Stimulated activated CD4-positive, alpha-beta T cell treated with anti-CD3 and anti-CD28 coated beads, Interleukin-12 subunit alpha, Interleukin-12 subunit beta, amount 100 ng/mL, for 48 hours (primary cell): ENCODE measurements around the gene TAC3.
"Not testable (repeated sequence)": the region's sequence is repeated elsewhere in the genome, so short reads cannot be mapped to it uniquely, and the experiment has no call there.

Source experiments
- DNase-seq, 3 donors: peaks; one replicate each; pipeline ENCODE4 v3.0.0-alpha.2; 2020; ENCODE audit warnings: low read depth in 2 of 3, low spot score in 1 of 3

The TAC3 gene

DNA sequence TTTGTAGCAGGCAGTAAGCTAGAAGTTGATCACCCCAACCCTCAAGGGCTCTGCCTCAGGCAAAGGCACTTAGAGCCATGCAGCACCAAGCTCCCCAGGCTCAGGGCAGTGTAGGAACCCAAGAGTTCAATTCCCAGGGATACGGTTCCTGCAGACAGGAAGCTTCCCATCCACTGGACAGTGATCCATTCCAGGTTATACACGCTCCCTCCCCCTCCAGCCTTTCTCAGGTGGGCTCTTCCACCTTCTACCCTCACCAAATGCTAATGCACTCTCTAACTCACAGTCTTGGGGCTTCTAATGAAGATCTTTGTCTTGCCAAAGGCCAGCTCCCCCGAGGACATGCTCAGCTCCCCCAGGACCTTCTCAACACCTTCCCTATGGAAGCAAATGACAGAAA, 20.9 kb upstream of the TAC3 start:
- no peak for DNase-seq

DNA sequence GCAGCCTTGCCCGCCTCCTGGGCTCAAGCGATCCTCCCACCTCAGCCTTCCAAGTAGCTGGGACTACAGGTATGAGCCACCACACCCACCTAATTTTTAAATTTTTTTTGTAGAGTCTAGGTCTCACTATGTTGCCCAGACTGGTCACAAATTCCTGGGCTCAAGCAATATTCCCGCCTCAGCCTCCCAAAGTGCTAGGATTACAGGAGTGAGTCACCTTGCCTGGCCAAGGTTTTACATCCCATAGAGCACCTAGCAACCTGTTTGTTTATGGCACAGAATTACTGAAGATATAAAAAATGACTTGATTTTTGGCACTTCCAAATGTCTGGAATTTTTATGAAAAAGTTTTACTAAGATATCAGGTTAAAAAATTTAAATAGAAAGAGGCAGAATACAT, 17.1 kb upstream of the TAC3 start:
- DNase-seq = no peak

DNA sequence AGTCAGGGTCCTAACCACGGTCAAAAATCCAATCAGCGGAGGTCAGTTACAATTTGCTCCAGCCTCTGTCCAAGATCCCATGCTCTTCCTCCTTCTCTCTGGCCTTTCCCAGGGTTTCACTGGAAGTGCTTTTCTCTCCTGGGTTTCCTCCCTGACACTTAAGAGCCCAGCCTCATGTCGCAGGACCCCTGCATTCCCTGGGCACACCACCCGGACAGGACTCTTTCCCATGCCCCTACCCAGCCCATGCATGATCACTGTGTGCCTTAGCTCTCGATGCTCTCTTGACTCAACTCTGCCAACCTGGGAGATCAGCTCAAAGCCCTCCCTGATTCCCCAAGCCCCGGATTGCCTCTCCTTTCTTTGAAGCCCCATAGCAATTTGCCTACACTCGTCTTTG, 15.5 kb upstream of the TAC3 start:
- DNase-seq = no peak

DNA sequence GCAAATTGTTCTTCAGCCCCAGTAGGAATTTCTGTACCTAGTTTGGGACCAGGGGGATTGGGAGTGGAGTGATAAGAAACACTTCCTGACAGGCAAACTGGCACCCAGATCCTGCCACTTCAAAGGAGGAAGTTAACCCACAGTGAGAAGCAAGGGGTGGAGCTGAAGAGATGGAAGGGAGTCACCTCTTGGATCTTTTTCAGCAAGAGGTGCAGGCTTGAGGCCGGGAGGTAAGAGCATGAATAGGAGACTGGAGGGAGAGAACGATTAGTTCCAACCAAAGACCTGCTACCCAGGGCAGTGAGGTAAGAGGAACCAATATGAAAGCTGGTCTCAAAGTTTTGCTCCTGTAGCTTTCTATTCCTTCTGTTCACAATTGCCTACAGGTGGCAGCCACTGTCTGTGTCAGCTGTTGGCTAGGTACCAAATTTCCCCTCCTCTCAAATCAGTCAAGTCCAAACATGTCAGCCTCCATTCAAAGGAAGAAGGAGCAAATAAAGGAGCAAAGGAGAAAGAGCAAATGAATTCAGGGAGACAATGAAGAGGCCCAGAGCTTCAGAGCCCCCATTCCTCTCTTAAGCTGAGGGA, 14.9 kb upstream of the TAC3 start:
- DNase-seq = no peak

DNA sequence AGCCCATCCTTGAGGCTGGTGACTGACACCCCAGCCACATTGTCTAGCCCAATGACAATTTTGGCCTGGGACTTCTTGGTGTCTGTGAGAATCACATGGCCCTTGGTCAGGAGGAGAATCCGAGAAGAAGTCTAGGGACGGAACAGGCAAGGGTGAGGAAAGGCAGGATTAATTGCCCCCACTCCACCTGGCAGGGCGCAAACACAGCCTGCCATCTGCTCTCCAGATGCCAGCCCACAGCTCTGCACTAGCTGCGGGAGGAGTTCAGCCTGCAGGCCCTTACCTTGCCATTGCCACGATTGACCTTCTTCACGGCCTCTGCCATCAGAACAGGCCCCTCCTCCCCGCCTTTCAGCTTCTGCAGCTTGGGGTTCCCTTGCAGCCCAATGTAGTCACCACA, 13.1 kb upstream of the TAC3 start:
- no peak for DNase-seq

DNA sequence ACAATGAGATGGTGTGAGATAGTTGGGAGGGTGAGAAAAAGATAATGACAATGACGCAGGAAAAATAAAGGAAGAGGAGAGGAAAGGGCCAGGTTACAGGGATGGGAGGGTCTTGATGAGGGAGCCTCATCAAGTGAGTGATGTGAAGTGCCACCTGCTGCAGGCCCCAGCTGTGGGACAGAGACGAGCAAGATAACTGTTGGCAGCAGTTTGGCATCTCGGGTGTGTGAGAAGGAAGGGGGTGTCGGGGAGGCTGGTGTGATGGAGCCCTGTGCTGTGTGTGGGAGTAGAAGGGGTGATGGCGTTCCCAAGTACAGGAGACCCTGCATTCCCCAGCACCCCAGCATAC, 11.4 kb upstream of the TAC3 start:
- DNase-seq = no peak

DNA sequence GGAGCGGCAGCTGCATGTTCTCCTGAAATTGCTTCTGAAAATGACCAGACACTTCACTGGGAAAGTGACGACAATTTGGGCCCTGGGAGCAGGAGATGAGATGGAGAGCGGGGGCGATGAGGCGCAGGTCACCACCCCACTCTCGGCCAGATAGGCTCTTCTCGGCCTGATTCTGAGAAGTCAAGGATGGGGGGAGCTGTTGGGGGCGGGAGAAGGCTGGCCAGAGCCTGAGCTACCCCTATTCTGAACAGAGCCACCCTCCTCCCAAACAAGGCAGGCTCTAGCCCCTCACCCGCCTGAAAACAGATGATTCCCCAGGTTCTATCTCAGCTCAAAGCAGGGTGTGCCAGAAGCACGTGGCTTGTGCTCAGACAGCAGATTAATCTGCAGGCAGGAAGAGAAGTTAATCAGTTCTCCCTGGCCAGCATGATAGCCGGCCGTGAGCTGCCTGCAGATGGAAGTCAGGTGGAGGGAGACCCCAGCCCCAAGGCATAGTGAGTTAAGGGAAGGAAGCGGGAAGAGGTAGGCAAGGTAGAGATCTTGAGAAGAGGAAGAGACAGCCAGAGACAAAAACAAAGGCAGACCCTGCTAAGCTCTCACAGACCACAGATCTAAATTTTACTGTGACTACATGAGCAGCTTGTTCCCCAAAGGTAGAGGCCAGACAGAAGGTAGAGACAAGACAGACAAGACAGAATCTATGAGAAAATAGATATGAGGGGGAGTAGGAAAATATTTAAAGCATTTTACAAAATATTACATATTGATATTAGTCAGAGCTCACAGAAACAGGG, 10.9 kb upstream of the TAC3 start:
- no peak for DNase-seq

DNA sequence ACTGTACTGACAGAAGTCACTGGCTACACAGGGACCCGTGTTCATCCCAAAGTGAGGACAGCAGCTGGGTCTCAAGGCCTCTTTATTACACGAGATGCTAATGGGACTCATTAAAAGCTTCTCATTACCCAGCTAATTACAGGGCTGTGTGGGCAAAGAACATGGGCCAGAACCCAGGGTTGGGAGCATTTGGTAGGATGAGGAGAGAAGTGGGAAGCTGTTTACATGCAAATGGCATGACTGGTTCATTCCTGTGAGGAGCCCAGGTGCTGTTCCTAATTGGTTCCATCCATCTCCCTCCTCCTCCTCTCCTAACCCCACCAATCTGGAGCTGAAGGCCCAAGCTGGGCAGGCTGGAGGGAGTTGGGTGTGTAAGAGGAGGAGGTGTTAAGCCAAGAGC, 8.9 kb upstream of the TAC3 start:
- DNase-seq = no peak

DNA sequence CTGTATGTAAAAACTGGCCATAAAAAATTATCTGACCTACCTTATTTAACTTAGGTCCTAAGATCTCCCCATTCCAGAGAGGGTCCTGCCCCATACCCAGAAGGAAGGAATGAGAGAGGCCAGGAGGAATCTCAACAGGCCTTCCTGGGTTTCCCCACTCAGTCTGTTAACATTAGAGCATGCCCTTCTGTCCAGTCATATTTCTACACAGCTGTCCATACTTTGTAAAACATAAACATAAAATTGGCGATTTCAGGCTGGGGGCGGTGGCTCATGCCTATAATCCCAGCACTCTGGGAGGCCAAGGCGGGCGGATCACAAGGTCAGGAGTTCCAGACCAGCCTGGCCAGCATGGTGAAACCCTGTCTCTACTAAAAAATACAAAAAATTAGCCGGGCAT, 6.0 kb upstream of the TAC3 start:
- DNase-seq = not testable (repeated sequence)

DNA sequence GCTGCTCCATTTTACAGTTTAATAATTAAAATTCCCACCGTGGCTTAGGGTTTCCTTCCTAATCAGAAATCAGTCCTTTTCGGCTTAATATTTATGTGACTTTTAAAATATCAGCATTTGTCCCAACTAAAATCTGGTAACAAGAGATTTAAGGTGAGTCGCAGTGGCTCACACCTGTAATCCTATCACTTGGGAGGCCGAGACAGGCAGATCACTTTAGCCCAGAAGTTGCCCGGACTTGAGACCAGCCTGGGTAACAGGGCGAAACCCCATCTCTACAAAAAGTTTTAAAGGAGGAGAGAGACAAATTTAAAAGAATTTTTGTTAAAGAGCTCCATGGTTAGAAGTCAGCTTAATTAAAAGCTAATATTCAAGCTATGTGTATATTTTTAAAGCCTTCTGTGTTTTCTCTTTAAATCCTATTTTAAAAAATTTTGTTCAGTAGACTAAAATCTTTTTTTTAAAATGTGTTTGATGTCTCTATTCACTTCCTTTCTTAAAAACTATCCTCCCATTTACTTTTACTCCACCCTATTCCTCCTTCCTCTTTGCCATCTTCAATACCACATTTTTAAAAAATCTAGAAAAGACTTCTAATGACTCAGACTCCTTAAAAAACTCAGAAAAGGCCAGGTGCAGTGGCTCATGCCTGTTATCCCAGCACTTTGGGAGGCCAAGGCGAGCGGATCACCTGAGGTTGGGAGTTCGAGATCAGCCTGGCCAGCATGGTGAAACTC, 3.8 kb upstream of the TAC3 start:
- no peak for DNase-seq

DNA sequence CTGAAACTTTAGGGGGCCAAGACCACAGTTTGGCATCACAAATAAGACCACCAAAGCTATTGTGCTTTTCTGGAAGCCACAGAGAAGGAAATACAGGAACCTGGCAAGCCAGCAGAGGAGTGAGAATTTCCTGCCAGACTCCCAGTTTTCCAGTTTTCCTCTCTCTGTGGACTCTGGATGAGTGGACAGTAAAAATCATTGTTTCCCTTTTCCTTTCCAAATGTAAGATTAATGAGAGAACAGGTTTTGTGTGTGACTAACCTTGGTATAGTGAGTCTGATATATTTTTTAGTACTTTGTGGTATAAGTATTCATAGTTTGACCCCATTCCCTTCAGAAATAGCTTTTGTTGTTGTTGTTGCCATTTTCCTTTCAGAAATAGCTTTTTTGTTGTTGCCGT, 2.6 kb upstream of the TAC3 start:
- no peak for DNase-seq

DNA sequence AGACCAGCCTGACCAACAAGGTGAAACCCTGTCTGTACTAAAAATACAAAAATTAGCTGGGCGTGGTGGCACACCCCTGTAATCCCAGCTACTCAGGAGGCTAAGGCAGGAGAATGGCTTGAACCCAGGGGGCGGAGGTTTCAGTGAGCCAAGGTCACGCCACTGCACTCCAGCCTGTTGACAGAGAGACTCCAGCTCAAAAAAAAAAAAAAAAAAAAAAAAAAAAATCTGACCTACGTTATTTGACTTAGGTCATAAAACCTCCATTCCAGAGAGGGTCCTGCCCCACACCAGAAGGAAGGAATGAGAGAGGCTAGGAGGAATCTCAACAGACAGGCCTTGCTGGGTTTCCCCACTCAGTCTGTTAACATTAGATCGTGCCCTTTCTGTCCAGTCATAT, 2.0 kb upstream of the TAC3 start:
- DNase-seq = not testable (repeated sequence)

DNA sequence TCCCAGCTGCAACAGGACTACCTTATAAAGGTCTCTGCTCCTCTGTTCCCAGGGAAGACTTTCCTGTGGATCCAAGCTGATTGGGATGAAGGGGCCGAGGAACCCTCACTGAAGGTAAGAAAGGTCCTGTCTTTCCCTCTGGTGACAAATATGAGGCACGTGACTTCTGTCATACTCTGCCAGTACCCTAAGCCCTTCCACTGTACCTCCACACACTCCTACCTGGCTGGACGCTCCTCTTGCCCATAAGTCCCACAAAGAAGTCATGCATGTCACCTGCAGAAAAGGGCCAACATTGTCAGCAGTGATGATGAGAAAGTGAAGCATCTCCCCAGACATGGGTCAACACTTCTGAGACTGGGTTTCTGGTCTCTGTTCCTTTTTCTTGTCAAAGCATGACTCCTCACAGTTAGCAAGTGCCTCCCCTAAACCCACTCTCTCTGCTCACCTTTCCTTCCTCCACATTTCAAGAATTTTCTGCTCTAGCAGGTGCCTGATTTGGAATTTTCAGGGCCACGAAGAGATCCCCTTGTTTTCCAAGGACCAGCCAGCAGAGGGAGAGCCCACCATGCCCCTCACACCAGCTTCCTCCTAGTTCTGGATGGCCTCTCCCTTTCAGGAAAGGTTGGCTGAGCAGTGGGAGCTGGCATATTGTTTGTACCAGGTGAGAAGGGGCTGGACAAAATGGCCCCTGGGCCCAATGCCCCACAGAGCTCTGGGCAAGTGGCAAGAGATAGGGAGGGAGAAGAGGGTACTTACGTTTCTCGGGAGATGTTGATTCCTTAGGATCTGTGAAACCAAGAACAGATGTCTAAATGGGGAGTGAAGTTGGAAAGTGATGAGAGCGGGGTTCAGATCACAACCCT, 3.5 kb downstream of the TAC3 start:
- no peak for DNase-seq

DNA sequence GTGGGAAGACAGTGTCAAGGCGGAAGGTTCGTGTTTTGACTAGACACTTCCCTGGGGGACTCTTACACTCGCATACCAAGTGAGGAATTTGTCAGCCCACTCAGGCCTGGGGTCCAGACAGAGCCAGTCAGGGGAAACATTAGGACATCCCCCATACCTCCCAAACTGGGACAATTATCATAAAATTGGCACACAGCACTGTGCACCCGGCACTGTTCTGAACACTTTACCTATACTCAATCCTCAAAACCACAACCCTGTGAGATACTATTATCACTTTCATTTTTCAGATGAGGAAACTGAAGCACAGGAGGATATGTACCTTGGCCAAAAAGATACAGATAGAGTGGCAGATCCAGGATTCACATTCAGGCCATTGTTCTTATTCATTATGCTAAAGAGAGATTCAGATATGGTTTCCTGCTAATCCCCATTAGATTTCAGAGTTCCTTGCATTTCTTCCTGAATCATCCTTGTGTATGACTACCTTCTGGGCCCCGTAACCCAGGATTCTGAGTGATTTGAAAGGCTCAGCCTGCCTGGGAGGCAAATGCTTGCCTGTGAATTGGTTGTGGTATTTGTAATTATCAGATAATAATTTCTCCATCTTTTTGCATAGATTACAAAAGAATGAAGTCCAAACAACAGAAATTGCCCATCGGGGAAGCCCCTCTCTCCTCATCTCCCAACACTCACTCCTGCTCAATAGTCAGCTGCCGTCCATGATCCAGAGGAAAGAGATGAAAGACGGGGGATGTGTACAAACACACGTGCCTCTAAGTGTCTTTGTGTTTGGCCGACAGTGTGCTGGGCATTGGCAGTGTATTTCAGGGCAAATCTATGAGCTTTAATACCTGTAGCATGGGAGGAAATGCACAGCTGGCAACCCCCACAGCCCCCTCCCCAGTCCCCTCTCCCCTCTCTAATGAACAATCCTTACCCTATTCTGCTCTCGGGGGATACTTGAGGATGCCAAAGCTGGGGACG, 4.6 kb downstream of the TAC3 start:
- no peak for DNase-seq

DNA sequence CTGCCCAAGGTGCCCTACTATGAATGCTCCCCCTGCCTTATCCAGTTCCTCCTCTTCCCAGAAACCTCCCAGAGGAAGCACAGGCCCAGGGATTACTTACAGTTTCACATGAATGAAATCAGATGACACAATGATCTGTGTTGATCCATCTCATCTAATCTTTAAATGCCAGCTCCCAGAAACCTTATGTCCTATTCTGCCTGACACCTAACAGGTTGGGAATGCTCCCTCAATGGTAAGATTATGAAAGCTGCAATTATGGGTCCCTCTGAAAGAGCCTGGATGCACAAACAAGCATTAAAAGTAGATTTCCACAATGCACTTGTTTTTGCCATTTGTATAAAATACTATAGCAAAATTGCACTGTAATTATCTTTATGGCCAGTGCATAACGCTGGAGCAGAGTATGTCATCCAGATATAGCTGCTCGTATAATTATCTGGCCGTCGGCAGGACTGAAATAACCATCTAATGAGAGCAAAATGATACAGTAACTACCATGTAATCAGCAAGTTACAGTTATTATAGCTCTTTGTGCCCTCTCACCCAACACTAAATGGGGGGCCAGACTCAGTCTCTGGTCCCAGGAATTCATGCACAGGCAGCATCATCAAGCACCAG, 5.6 kb downstream of the TAC3 start:
- no peak for DNase-seq

DNA sequence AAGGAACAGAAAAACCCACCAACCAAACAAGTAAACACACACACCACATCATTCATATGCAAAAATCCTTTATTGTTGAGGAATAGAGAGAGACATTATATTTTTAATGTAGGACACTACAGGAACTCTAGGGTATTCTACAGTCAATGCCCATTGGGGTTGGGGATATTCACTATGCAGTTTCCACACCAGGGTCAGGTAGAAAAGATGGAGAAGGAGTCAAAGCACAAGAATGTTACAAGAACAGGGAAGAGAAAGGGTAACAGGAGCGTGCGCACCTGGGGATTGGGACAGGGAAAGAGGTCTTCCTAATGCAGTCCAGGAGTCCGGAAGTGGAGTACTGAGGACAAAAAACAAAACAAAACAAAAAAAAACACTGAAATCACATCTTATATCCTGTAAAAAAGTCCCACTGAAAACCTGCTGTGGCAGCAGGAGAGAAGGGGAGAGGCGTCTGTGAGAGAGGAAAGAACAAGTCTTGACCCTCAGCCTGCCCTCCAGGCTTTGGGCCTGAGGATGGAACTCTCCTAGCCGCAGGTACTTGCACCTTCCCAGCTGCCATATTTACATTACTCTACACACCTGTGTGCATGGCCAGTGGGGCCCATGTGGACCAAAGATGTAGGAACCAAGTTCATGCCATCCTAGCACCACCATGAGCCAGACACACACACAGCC, 6.2 kb downstream of the TAC3 start:
- DNase-seq = no peak

DNA sequence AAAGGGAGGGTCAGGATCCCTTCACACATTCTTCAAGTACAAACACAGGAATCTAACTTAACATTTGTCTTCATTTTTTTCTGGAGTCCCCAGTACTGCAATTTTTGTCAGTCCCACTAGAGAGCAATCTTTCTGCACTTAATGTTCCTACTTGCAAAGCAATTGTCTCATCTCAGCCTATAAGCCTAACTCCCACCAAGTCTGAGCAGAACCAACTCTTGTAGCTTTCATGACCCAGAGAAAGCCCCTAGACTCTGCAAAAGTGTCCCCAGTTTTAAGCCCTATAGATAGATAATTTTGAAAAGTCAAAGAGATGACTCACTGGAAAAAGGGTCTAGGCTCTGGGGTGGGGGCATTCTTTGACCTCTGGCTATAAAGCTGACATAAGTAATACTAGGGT, 8.2 kb downstream of the TAC3 start:
- peak in 1 of 3 donors; percentile 41 for DNase-seq

DNA sequence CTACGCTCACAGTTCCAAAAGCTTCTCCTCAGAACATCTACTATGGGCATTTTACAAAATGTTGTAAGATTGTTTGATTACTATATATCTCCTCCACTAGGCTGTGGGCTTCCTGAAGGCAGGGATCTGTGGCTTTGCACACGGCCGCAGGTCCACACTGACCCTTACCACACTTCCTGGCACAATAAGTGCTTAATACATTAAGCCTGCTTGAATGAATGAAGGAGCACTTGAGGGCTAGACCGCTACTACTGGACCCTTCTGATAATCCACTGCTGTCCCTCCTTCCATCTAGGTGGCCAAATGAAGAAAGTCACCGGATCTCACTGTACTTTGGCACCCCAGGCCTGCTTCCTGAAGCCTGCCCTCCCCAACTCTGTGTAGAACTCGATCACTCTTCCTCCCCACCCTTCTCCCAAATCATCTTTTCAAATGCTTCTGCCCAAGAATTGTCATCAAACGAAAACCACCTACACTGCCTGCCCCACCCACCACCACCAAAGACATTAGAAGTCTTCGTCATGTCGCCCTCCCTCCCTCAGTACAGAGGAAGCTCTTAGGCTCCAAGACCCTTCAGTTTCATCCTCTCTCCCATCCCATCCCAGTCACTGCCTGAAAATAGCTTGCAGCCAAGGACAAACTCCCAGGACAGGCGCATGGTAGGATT, 9.4 kb downstream of the TAC3 start:
- no peak for DNase-seq
